Activated T-helper 2 cell treated with anti-CD3 and anti-CD28 coated beads, Interferon-gamma antibody, Interleukin-2, Interleukin-4, amounts not matched to agents 10 μg/mL and 5 μg/mL and 100 μg/mL, durations not matched to agents 14 hours and 24 hours and 36 hours (primary cell): ENCODE data around the gene ST6GALNAC6. TPM values are rescaled to one million over a fixed set of nuclear protein-coding genes. Genes with fewer than 3 reads are reported as not detected.

Source experiments
- DNase-seq: peaks from one replicate; pipeline ENCODE4 v3.0.0; 2021; ENCODE audit warnings: low spot score
- H3K27ac Mint-ChIP-seq: one replicate; pipeline ENCODE4 v1.8.0; 2021; ENCODE audit warnings: mixed read lengths
- H3K27me3 Mint-ChIP-seq: one replicate; pipeline ENCODE4 v1.8.0; 2021; ENCODE audit warnings: low read depth, mixed read lengths
- H3K36me3 Mint-ChIP-seq: one replicate; pipeline ENCODE4 v1.8.0; 2021; ENCODE audit warnings: low read depth, mixed read lengths
- H3K4me1 Mint-ChIP-seq: one replicate; pipeline ENCODE4 v1.8.0; 2021; ENCODE audit warnings: low read depth, mixed read lengths
- H3K4me3 Mint-ChIP-seq: one replicate; pipeline ENCODE4 v1.8.0; 2021; ENCODE audit warnings: low read depth, mild to moderate bottlenecking, moderate library complexity, mixed read lengths
- H3K9me3 Mint-ChIP-seq: one replicate; pipeline ENCODE4 v1.8.0; 2021; ENCODE audit warnings: mixed read lengths
- intact Hi-C: fragments of 100-400 bp; cut with micrococcal nuclease; formaldehyde crosslinking; loops from one replicate; pipeline ENCODE4 v1.15.1; 2023
- total RNA-seq: library from RNA; stranded (reverse); gene quantifications from 2 replicates; pipeline ENCODE4 v1.2.3, GENCODE V29; 2022

ST6GALNAC6 gene
- total RNA-seq, 1 donor from 2014 or later = 60.7 TPM

DNA sequence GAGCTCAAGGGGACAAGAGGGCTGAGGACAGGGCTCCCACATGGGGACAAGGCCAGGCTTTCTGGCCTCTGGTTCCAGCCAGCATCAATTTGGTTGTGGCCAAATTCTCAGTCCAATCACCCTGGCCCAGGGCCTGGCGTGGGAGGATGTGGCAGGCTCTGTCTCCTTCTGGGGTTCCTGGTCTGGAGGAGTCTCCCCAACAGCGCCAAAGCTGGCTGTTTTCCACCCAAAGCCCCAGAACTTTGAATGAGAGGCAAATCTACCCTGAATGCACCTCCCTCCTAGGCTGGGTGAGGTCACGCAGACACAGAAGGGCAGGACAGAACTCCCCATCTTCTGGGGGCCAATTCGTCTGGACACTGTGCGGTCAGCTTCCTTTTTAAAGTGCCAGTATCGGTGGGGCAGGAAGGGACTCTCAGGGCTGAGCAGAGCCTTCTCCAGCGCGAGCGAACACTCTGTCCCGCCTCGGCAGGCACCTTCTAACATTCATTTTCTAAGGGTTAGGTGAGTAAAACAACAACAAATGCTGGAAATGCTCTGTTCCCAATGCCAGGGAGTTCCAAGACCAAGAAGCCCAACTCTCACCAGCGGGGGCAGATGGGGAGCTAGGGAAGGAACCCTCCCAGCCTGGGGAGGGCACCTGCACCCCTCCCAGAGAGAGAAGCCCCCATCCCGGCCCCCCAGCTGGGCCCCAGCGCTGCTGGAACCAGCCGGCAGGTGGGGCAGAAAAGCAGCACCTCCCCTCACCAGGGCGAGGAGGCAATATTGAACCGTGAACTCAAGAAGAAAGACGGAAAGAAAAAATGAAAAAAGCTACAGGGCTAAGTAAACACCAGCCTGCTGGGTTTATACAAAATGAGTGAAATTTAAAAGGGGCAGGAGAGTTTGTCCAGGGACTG, 41.9 kb upstream of the ST6GALNAC6 start:
- no peak overlapping the region for H3K4me3 Mint-ChIP-seq
- DNase-seq = no peak
- intact Hi-C loops = no loop called here
- H3K27ac Mint-ChIP-seq = no peak overlapping the region
- H3K9me3 Mint-ChIP-seq = no peaks in the 10 kb centered on the region
- H3K36me3 Mint-ChIP-seq = peaks cover 58% of the 10 kb centered on the region
- H3K4me1 Mint-ChIP-seq = peaks cover 24% of the 10 kb centered on the region
- no peaks in the 10 kb centered on the region for H3K27me3 Mint-ChIP-seq

DNA sequence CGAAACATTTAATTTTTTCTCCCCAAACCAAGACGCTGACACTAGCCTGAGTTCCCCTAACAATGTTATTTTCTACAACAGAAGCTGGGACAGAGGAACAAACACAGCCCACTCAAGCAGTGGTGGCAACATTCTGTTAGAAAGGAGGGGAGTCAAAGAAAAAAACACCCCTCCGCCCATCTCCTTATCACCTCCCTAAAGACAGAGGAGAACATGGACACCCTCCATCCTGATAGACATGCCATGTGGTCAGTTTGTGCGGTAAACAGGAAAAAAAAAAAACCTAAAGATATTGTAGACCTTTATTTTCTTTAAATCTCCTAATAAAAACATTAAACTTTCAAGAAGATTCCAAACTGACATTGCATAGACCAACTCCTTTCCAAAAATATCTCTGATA, 41.2 kb upstream of the ST6GALNAC6 start:
- DNase-seq = no peak
- H3K27me3 Mint-ChIP-seq = no peaks in the 10 kb centered on the region
- H3K4me3 Mint-ChIP-seq = no peak overlapping the region
- intact Hi-C loops = no loop called here
- H3K36me3 Mint-ChIP-seq = peaks cover 61% of the 10 kb centered on the region
- no peaks in the 10 kb centered on the region for H3K9me3 Mint-ChIP-seq
- H3K27ac Mint-ChIP-seq = no peak overlapping the region
- peaks cover 31% of the 10 kb centered on the region for H3K4me1 Mint-ChIP-seq

- H3K4me3 Mint-ChIP-seq = peak overlapping the region; percentile 47
- no peaks in the 10 kb centered on the region for H3K9me3 Mint-ChIP-seq
- peaks cover 53% of the 10 kb centered on the region for H3K36me3 Mint-ChIP-seq
- no peak for DNase-seq
- H3K27ac Mint-ChIP-seq = peak overlapping the region; percentile 55
- H3K4me1 Mint-ChIP-seq = peaks cover 34% of the 10 kb centered on the region
- H3K27me3 Mint-ChIP-seq = no peaks in the 10 kb centered on the region
- intact Hi-C loops = no loop called here
Observed at GRCh38 chr9:127938298-127938690, 38.9 kb upstream of the ST6GALNAC6 start.

- peaks cover 53% of the 10 kb centered on the region for H3K36me3 Mint-ChIP-seq
Observed at GRCh38 chr9:127937388-127938297, 38.2 kb upstream of the ST6GALNAC6 start, which contains the start of gene DPM2. Gene DPM2 (minus strand): TSS chr9:127937854. CDS start chr9:127937820, 34 bp downstream.

GRCh38 chr9:127937056-127937387, 37.6 kb upstream of the ST6GALNAC6 start:
- peaks cover 47% of the 10 kb centered on the region for H3K36me3 Mint-ChIP-seq
- H3K4me3 Mint-ChIP-seq = peak overlapping the region; percentile 94
- H3K4me1 Mint-ChIP-seq = peaks cover 31% of the 10 kb centered on the region
- H3K27me3 Mint-ChIP-seq = no peaks in the 10 kb centered on the region
- no peaks in the 10 kb centered on the region for H3K9me3 Mint-ChIP-seq
- peak overlapping the region; percentile 91 for H3K27ac Mint-ChIP-seq
- intact Hi-C loops = no loop called here
- DNase-seq = no peak

More at GRCh38 chr9:127937388-127938297, 38.2 kb upstream of the ST6GALNAC6 start, which contains the start of gene DPM2:
- Mint-ChIP-seq H3K9me3 (no peaks in the 10 kb centered on the region), H3K4me3 (peak within 1 kb of the TSS; percentile 94), H3K4me1 (peaks cover 31% of the 10 kb centered on the region), H3K27me3 (no peaks in the 10 kb centered on the region), H3K27ac (peak within 1 kb of the TSS; percentile 91)
- intact Hi-C loops = no loop called here
- DNase-seq = peak; percentile 87

DNA sequence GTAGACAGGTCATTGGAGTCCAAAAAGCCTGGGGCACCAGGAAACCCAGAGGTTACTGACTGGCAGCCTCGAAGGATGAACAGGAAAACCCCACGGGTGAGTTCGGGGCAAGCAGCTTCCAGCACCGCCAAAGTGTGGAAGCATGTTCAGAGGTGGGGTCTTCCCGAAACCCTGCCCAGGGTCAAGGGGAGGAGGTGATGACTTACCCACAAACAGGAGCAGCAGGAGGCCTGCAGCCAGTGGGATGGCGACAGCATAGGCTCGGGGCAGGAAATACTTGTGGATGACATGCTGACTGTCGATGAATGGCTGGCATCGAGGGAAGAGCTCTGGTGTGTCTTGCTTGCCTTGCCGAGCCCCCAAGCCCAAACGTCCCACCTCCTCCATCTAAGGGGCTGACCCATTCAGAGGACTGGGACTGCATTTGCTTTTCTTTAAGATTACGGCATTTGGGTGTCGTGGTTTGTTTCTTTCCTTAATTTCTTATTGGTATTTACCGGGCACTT, 37.0 kb upstream of the ST6GALNAC6 start:
- intact Hi-C loops = no loop called here
- H3K27me3 Mint-ChIP-seq = no peaks in the 10 kb centered on the region

GRCh38 chr9:127935765-127936221, 36.4 kb upstream of the ST6GALNAC6 start:
- DNase-seq = no peak
- Mint-ChIP-seq H3K27ac (peak overlapping the region; percentile 86), H3K27me3 (no peaks in the 10 kb centered on the region), H3K36me3 (peaks cover 39% of the 10 kb centered on the region), H3K4me1 (peaks cover 40% of the 10 kb centered on the region), H3K4me3 (peak overlapping the region; percentile 94), H3K9me3 (no peaks in the 10 kb centered on the region)
- intact Hi-C loops = no loop called here

More for the DNA sequence above, 37.0 kb upstream of the ST6GALNAC6 start:
- no peak for DNase-seq
- Mint-ChIP-seq H3K9me3 (no peaks in the 10 kb centered on the region), H3K36me3 (peaks cover 43% of the 10 kb centered on the region), H3K4me1 (peaks cover 34% of the 10 kb centered on the region), H3K4me3 (peak overlapping the region; percentile 94), H3K27ac (peak overlapping the region; percentile 86)

DNA sequence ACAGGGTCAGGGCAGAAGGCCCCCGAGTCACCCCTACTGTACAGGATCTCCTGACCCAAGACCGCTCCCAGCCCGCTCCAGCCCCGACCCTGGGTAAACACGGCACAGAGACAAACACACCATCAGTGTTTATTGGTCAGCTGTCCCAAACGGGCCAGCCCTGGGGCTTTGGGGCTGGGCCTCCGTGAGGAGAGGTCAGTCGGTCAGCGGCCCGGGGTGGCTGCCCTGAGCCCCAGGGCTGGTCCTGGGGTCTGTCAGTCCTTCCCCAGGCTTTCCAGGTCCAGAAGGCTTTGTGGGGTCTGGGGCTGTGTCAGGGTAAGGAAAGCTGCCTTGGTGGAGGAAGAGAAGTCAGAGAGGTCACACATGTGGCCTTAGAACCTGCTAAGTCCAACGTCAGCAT, 35.6 kb upstream of the ST6GALNAC6 start:
- peaks cover 33% of the 10 kb centered on the region for H3K36me3 Mint-ChIP-seq

DNA sequence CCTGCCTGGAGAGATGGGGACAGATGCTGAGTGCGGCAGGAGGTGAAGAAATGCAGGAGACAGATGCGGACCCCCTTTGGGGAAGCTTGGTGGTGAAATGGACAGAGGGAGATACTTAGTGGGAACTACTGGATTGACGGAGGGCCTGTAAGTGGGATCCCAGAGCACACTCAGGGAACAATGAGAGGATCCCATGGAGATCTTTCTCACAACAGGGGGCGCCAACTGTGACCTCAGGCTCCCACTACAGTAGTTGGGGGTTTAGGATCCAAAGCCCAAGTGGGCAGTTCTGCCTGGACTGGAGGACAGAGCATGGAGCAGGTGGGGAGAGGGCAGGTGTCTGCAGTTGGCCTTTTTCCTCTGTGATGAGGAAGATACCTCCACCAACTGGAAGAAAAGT, 34.8 kb upstream of the ST6GALNAC6 start:
- H3K9me3 Mint-ChIP-seq = no peaks in the 10 kb centered on the region
- peaks cover 41% of the 10 kb centered on the region for H3K4me1 Mint-ChIP-seq
- H3K4me3 Mint-ChIP-seq = no peak overlapping the region
- no peak overlapping the region for H3K27ac Mint-ChIP-seq
- peaks cover 33% of the 10 kb centered on the region for H3K36me3 Mint-ChIP-seq
- no peak for DNase-seq
- peaks cover 2% of the 10 kb centered on the region for H3K27me3 Mint-ChIP-seq
- intact Hi-C loops = no loop called here

More for the DNA sequence above, 35.6 kb upstream of the ST6GALNAC6 start:
- peak overlapping the region; percentile 94 for H3K4me3 Mint-ChIP-seq
- intact Hi-C loops = no loop called here
- peaks cover 39% of the 10 kb centered on the region for H3K4me1 Mint-ChIP-seq
- H3K27me3 Mint-ChIP-seq = no peaks in the 10 kb centered on the region
- DNase-seq = no peak
- no peaks in the 10 kb centered on the region for H3K9me3 Mint-ChIP-seq
- no peak overlapping the region for H3K27ac Mint-ChIP-seq

DNA sequence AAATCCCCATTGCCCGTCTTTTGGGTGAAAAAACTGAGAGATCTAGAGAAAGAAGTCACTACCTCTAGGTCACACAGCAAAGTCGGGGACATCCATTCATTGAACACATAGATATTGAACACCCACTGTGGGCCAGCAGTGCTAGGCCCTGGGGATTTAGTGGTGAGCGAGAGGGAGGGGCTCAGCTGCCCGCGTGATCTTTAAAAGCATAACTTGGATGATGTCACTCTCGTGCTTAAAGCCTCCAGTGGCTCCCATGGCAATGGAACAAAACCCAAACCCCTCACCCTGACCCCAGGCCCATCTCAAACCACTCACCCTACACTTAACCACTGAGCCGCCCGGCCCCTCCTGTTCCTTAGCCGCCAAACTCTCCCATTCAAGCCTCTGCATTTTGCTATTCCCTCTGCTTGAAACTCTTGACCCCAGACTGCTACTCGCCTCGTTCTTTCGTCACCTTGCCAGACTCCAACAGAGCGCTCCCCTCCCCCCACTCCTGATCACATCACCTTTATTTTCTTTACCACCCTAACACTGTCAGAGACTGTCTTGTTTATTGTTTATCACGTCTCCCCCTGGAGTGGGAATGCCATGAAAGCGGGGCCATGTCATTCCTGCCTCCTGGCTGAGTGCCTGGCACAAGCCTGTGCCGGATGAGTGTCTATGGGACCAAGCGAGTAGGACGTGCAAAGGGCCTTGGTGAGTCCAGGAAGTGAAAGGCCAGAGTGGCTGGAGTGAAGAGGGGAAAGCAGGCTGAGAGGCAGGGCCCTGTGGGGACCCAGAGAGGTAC, 31.9 kb upstream of the ST6GALNAC6 start:
- intact Hi-C loops = no loop called here
- Mint-ChIP-seq H3K4me1 (peaks cover 36% of the 10 kb centered on the region), H3K27ac (no peak overlapping the region), H3K27me3 (peaks cover 6% of the 10 kb centered on the region), H3K36me3 (peaks cover 23% of the 10 kb centered on the region), H3K4me3 (peak overlapping the region; percentile 56), H3K9me3 (no peaks in the 10 kb centered on the region)
- DNase-seq = no peak

GRCh38 chr9:127930231-127931091, 31.1 kb upstream of the ST6GALNAC6 start, which contains the start of gene PIP5KL1:
Gene PIP5KL1 (minus strand): TSS chr9:127930777. CDS start chr9:127930752, 25 bp downstream.
- no peaks in the 10 kb centered on the region for H3K9me3 Mint-ChIP-seq
- H3K36me3 Mint-ChIP-seq = peaks cover 16% of the 10 kb centered on the region
- H3K27me3 Mint-ChIP-seq = peaks cover 10% of the 10 kb centered on the region
- intact Hi-C loops = no loop called here
- no peak within 1 kb of the TSS for H3K27ac Mint-ChIP-seq
- peaks cover 28% of the 10 kb centered on the region for H3K4me1 Mint-ChIP-seq
- peak; percentile 73 for DNase-seq
- peak within 1 kb of the TSS; percentile 56 for H3K4me3 Mint-ChIP-seq
